Liver (tissue), 9 donors: Measurements from ENCODE around the gene PRPF6. TPM values are rescaled to one million over a fixed set of nuclear protein-coding genes. Genes with fewer than 3 reads are reported as not detected.

Experiments used
- DNase-seq: peaks from one replicate; pipeline ENCODE4 v3.0.0-alpha.2; 2017; ENCODE audit warnings: low spot score
- H3K27ac ChIP-seq, 2 donors: one replicate each; pipeline ENCODE4 v1.7.0; 2013; ENCODE audit warnings: inconsistent platforms in 2 of 2, low read length in 2 of 2, control low read depth in 1 of 2, low read depth in 1 of 2, mild to moderate bottlenecking in 1 of 2
- H3K27me3 ChIP-seq, 4 donors: one replicate each; pipeline versions ENCODE4 v1.6.1 to v1.7.0; 2013; ENCODE audit warnings: low read length in 3 of 4, inconsistent platforms in 1 of 4, mild to moderate bottlenecking in 1 of 4, moderate library complexity in 1 of 4; ENCODE audit not compliant: control insufficient read depth in 4 of 4, insufficient read depth in 4 of 4
- H3K36me3 ChIP-seq, 4 donors: one replicate each; pipeline versions ENCODE4 v1.6.1 to v1.7.0; 2013; ENCODE audit warnings: low read length in 3 of 4, mild to moderate bottlenecking in 3 of 4, low read depth in 1 of 4, moderate library complexity in 1 of 4; ENCODE audit not compliant: control insufficient read depth in 4 of 4, insufficient read depth in 3 of 4
- H3K4me1 ChIP-seq, 4 donors: one replicate each; pipeline versions ENCODE4 v1.6.1 to v1.7.0; 2013; ENCODE audit warnings: low read length in 3 of 4, mild to moderate bottlenecking in 3 of 4, moderate library complexity in 1 of 4; ENCODE audit not compliant: control insufficient read depth in 4 of 4, insufficient read depth in 4 of 4
- H3K4me3 ChIP-seq, 3 donors: one replicate each; pipeline versions ENCODE4 v1.6.1 to v1.7.0; 2013; ENCODE audit warnings: low read length in 3 of 3, control low read depth in 1 of 3, low read depth in 1 of 3, mild to moderate bottlenecking in 1 of 3
- H3K9ac ChIP-seq, 2 donors: one replicate each; pipeline ENCODE4 v1.7.0; 2013; ENCODE audit warnings: low read length in 2 of 2, mild to moderate bottlenecking in 2 of 2, moderate library complexity in 2 of 2, control low read depth in 1 of 2, low read depth in 1 of 2
- H3K9me3 ChIP-seq, 4 donors: one replicate each; pipeline versions ENCODE4 v1.6.1 to v1.7.0; 2013; ENCODE audit warnings: low read length in 3 of 4; ENCODE audit not compliant: control insufficient read depth in 4 of 4
- EGR1 ChIP-seq, 2 donors: IDR thresholded peaks; 2 replicates each; pipeline ENCODE4 v1.6.1; 2016 to 2018; ENCODE audit warnings: antibody characterized with exemption in 2 of 2, low read depth in 2 of 2
- FOXA1 ChIP-seq: IDR thresholded peaks from 2 replicates; pipeline ENCODE4 v1.6.1; 2016; ENCODE audit warnings: antibody characterized with exemption
- FOXA2 ChIP-seq: IDR thresholded peaks from 2 replicates; pipeline ENCODE4 v1.6.1; 2016; ENCODE audit warnings: antibody characterized with exemption
- GABPA ChIP-seq, 2 donors: IDR thresholded peaks in 1 of 2; conservative IDR thresholded peaks in 1 of 2; 2 replicates each; pipeline ENCODE4 v1.6.1; 2016; ENCODE audit warnings: antibody characterized with exemption in 2 of 2, mild to moderate bottlenecking in 1 of 2, moderate library complexity in 1 of 2
- HNF4A ChIP-seq, 2 donors: conservative IDR thresholded peaks; 2 replicates each; pipeline ENCODE4 v1.6.1; 2016; ENCODE audit warnings: antibody characterized with exemption in 2 of 2, mild to moderate bottlenecking in 2 of 2
- HNF4G ChIP-seq: IDR thresholded peaks from 2 replicates; pipeline ENCODE4 v1.6.1; 2016; ENCODE audit warnings: antibody characterized with exemption
- JUND ChIP-seq, 2 donors: IDR thresholded peaks; 2 replicates each; pipeline ENCODE4 v1.6.1; 2016; ENCODE audit warnings: antibody characterized with exemption in 2 of 2
- RAD21 ChIP-seq, 2 donors: IDR thresholded peaks; 2 replicates each; pipeline ENCODE4 v1.6.1; 2016; ENCODE audit warnings: antibody characterized with exemption in 2 of 2, mild to moderate bottlenecking in 2 of 2
- RXRA ChIP-seq, 2 donors: IDR thresholded peaks; 2 replicates each; pipeline ENCODE4 v1.6.1; 2017 to 2018; ENCODE audit warnings: antibody characterized with exemption in 2 of 2, mild to moderate bottlenecking in 1 of 2
- SP1 ChIP-seq: IDR thresholded peaks from 2 replicates; pipeline ENCODE4 v1.6.1; 2018; ENCODE audit warnings: antibody characterized with exemption, mild to moderate bottlenecking
- YY1 ChIP-seq: IDR thresholded peaks from 2 replicates; pipeline ENCODE4 v1.6.1; 2016; ENCODE audit warnings: antibody characterized with exemption, mild to moderate bottlenecking
- WGBS: extraction: QIAGEN DNeasy Blood & Tissue Kit; methylation state at CpG from one replicate; pipeline ENCODE4 v1.1.7; 2013; 5-methylcytosine and 5-hydroxymethylcytosine counted together
- polyA plus RNA-seq, 2 donors: library from polyadenylated mRNA; stranded (reverse) in 1 of 2; unstranded in 1 of 2; fragments of 200-250 nt in 1 of 2; fragments of >200 nt in 1 of 2; fragmentation: Nextera tagmentation in 1 of 2; extraction: Ambion mirVana in 1 of 2; gene quantifications; one replicate each; pipeline versions ENCODE4 v1.2.1 to v1.2.3, GENCODE V29; 2013 to 2015
- total RNA-seq, 2 donors: library from RNA; depleted of rRNA; stranded (reverse); fragments of >200 nt; gene quantifications; one replicate each; pipeline ENCODE4 v1.2.3, GENCODE V29; 2014
- TF ChIP-seq, protein P1 (sequence below): fragments of 150-350 bp; IDR thresholded peaks from 2 replicates; pipeline ENCODE4 v1.5.1; 2017; ENCODE audit warnings: improper control_type of control experiment, low read depth, low read length; ENCODE audit not compliant: missing input control
- TF ChIP-seq, protein P2 (sequence below): IDR thresholded peaks from 2 replicates; pipeline ENCODE4 v1.6.1; 2016; ENCODE audit warnings: antibody characterized with exemption
- TF ChIP-seq, protein P3 (sequence below): IDR thresholded peaks from 2 replicates; pipeline ENCODE4 v1.6.1; 2016; ENCODE audit warnings: antibody characterized with exemption, mild to moderate bottlenecking
- TF ChIP-seq, protein P4 (sequence below): IDR thresholded peaks from 2 replicates; pipeline ENCODE4 v1.6.1; 2016; ENCODE audit warnings: antibody characterized with exemption
- donor health status: healthy.
- donor health status: healthy.
- donor health status: healthy.
- donor health status: healthy.
- donor health status: healthy.

Gene PRPF6
- total and polyA plus RNA-seq, 4 donors: 16.3 to 24.9 (median 23.1) TPM

DNA sequence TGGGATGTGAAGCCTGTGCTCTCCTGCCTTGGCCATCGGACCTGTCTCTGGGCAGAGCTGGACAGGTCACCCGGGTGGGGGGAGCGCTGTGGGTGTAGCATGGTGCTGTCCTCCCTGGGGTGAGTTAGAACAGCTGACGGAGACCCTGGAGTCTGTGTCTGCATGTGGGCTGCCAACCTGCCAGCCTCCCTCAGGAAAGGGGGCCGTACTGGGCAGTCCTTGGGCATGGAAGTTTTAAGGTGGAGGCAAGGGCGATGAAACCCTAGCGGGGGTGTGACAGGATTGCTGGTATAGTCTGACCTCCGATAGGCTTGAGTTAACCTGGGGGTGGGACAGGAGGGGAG, 66.1 kb downstream of the PRPF6 start (continued):
- TF ChIP-seq, protein P1, sequence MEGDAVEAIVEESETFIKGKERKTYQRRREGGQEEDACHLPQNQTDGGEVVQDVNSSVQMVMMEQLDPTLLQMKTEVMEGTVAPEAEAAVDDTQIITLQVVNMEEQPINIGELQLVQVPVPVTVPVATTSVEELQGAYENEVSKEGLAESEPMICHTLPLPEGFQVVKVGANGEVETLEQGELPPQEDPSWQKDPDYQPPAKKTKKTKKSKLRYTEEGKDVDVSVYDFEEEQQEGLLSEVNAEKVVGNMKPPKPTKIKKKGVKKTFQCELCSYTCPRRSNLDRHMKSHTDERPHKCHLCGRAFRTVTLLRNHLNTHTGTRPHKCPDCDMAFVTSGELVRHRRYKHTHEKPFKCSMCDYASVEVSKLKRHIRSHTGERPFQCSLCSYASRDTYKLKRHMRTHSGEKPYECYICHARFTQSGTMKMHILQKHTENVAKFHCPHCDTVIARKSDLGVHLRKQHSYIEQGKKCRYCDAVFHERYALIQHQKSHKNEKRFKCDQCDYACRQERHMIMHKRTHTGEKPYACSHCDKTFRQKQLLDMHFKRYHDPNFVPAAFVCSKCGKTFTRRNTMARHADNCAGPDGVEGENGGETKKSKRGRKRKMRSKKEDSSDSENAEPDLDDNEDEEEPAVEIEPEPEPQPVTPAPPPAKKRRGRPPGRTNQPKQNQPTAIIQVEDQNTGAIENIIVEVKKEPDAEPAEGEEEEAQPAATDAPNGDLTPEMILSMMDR: no peak

DNA sequence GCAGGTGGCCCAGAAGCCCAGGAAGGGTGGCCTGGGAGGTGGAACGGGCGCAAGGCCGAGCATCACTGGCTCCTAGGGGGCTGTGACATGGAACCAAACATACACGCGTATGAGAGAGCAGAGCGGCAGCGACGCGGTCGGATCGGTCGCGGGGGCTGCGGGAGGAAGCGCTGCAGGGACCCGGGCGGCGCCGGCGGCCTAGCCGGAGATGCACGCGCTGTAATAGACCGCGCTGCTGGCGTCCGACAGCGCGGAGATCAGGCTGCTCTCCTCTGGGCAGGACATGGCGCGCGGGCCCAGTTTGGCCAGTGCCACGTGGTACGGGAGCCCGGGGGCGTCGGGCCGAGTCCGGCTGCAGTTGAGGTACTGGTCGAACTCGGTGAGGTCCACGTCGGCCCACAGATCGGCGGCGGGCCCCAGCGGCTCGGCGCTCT, 67.1 kb downstream of the PRPF6 start:
- Histone ChIP-seq H3K9ac (no peak overlapping the region), H3K4me1 (peaks cover 0 to 8% (median 2%) of the 10 kb centered on the region in 4 donors), H3K36me3 (no peaks in the 10 kb centered on the region), H3K27ac (no peak overlapping the region), H3K9me3 (no peaks in the 10 kb centered on the region), H3K4me3 (peak overlapping the region in 1 of 3 donors; percentile 51), H3K27me3 (peaks cover 0 to 11% (median 2%) of the 10 kb centered on the region in 4 donors)
- TF ChIP-seq EGR1 (IDR thresholded peaks at IDR 0.05; ENCODE audit: low read depth in 2 of 2) (no peak), YY1 (no peak), FOXA1 (no peak)
- TF ChIP-seq, protein P2, sequence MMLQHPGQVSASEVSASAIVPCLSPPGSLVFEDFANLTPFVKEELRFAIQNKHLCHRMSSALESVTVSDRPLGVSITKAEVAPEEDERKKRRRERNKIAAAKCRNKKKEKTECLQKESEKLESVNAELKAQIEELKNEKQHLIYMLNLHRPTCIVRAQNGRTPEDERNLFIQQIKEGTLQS: no peak
- TF ChIP-seq, protein P3, sequence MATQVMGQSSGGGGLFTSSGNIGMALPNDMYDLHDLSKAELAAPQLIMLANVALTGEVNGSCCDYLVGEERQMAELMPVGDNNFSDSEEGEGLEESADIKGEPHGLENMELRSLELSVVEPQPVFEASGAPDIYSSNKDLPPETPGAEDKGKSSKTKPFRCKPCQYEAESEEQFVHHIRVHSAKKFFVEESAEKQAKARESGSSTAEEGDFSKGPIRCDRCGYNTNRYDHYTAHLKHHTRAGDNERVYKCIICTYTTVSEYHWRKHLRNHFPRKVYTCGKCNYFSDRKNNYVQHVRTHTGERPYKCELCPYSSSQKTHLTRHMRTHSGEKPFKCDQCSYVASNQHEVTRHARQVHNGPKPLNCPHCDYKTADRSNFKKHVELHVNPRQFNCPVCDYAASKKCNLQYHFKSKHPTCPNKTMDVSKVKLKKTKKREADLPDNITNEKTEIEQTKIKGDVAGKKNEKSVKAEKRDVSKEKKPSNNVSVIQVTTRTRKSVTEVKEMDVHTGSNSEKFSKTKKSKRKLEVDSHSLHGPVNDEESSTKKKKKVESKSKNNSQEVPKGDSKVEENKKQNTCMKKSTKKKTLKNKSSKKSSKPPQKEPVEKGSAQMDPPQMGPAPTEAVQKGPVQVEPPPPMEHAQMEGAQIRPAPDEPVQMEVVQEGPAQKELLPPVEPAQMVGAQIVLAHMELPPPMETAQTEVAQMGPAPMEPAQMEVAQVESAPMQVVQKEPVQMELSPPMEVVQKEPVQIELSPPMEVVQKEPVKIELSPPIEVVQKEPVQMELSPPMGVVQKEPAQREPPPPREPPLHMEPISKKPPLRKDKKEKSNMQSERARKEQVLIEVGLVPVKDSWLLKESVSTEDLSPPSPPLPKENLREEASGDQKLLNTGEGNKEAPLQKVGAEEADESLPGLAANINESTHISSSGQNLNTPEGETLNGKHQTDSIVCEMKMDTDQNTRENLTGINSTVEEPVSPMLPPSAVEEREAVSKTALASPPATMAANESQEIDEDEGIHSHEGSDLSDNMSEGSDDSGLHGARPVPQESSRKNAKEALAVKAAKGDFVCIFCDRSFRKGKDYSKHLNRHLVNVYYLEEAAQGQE: no peak
- no peak for DNase-seq
- WGBS: 26% methylated on average over 49 of the region's 49 CpGs

DNA sequence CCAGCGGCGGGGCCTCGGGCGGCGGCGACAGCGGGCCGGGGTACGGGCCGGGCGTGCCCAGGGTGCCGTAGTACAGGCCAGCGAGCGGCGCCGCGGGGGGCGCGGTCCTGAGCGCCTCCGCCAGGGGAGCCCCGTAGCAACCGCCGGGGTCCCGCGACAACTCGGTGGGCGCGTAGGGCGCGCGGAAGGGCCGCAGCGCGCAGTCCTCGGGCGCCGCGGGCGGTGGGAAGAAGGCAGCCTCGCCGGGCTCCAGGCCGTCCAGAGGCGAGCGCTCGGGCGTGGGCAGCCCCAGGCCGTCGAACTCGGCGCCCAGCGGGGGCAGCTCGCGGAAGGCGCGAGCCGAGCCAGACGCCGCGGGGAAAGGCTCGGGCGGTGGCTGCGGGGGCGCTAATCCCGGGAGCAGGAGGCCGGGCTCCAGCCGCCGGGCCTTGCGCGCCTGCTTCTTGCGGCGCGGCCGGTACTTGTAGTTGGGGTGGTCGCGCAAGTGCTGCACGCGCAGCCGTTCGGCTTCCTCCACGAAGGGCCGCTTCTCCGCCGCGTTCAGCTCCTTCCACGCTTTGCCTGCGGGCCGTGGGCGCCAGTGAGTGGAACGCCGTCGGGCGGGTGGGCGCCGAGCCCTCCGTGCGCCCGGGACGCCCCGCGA, 67.6 kb downstream of the PRPF6 start:
- Histone ChIP-seq H3K4me3 (peak overlapping the region in 1 of 3 donors; percentile 51), H3K4me1 (peaks cover 0 to 8% (median 2%) of the 10 kb centered on the region in 4 donors), H3K27me3 (peaks cover 0 to 11% (median 3%) of the 10 kb centered on the region in 4 donors), H3K9ac (no peak overlapping the region), H3K9me3 (no peaks in the 10 kb centered on the region), H3K27ac (no peak overlapping the region), H3K36me3 (no peaks in the 10 kb centered on the region)
- DNase-seq: no peak
- WGBS: 8% methylated on average over 101 of the region's 101 CpGs
- TF ChIP-seq HNF4A (conservative IDR thresholded peaks at IDR 0.05) (no peak), SP1 (no peak), RAD21 (IDR thresholded peaks at IDR 0.05) (no peak), YY1 (no peak), HNF4G (no peak), GABPA (IDR thresholded peaks at IDR 0.05 in 1 of 2, conservative IDR thresholded peaks at IDR 0.05 in 1 of 2) (no peak), FOXA2 (no peak), JUND (IDR thresholded peaks at IDR 0.05) (no peak), RXRA (IDR thresholded peaks at IDR 0.05) (no peak), FOXA1 (no peak)
- TF ChIP-seq, protein P4, sequence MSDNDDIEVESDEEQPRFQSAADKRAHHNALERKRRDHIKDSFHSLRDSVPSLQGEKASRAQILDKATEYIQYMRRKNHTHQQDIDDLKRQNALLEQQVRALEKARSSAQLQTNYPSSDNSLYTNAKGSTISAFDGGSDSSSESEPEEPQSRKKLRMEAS: no peak
- TF ChIP-seq, protein P3: no peak
